EL (cell line): ENCODE results near the gene ANKS1B.

Experiments
- DNase-seq: peaks from one replicate; pipeline ENCODE4 v3.0.0-alpha.2; 2016

The ANKS1B gene

GRCh38 chr12:99436584-99436983 is 548.2 kb downstream of the ANKS1B start:
- no peak for DNase-seq

GRCh38 chr12:99435095-99435791 is 549.5 kb downstream of the ANKS1B start:
- no peak for DNase-seq

GRCh38 chr12:99433155-99433554 is 551.6 kb downstream of the ANKS1B start:
- DNase-seq = no peak

- DNase-seq = no peak
Observed at GRCh38 chr12:99431203-99431602, 553.5 kb downstream of the ANKS1B start.

GRCh38 chr12:99427104-99427503 is 557.6 kb downstream of the ANKS1B start:
- DNase-seq = no peak

- DNase-seq = no peak
Observed at GRCh38 chr12:99418379-99418778, 566.4 kb downstream of the ANKS1B start.

GRCh38 chr12:99413751-99414150 is 571.0 kb downstream of the ANKS1B start:
- DNase-seq = no peak

- DNase-seq = no peak
Observed at GRCh38 chr12:99393763-99394162, 591.0 kb downstream of the ANKS1B start.

GRCh38 chr12:99392091-99392850 is 592.5 kb downstream of the ANKS1B start:
- no peak for DNase-seq

GRCh38 chr12:99390707-99391106 is 594.0 kb downstream of the ANKS1B start:
- DNase-seq = peak; percentile 29

GRCh38 chr12:99389751-99390150 is 595.0 kb downstream of the ANKS1B start:
- DNase-seq = no peak

- DNase-seq = no peak
Observed at GRCh38 chr12:99388671-99389195, 596.0 kb downstream of the ANKS1B start.

GRCh38 chr12:99387661-99388060 is 597.1 kb downstream of the ANKS1B start:
- DNase-seq = no peak

- peak; percentile 42 for DNase-seq
Observed at GRCh38 chr12:99386907-99387306, 597.8 kb downstream of the ANKS1B start.

- DNase-seq = no peak
Observed at GRCh38 chr12:99383258-99383657, 601.5 kb downstream of the ANKS1B start.

- DNase-seq = no peak
Observed at GRCh38 chr12:99381992-99382391, 602.7 kb downstream of the ANKS1B start.

- DNase-seq = no peak
Observed at GRCh38 chr12:99380701-99381100, 604.0 kb downstream of the ANKS1B start.

- DNase-seq = no peak
Observed at GRCh38 chr12:99374023-99374422, 610.7 kb downstream of the ANKS1B start.

GRCh38 chr12:99372257-99372920 is 612.3 kb downstream of the ANKS1B start:
- no peak for DNase-seq

- DNase-seq = no peak
Observed at GRCh38 chr12:99370421-99371138, 614.2 kb downstream of the ANKS1B start.

- no peak for DNase-seq
Observed at GRCh38 chr12:99367181-99367580, 617.6 kb downstream of the ANKS1B start.

- no peak for DNase-seq
Observed at GRCh38 chr12:99352269-99352668, 632.5 kb downstream of the ANKS1B start.

- no peak for DNase-seq
Observed at GRCh38 chr12:99343960-99344359, 640.8 kb downstream of the ANKS1B start.
